GM18517 (cell line): ENCODE data around the gene RACK1.

Source experiments
- ATAC-seq: cut with Tn5 transposase; IDR thresholded peaks from one replicate; pipeline ENCODE4 v1.9.1; 2021; ENCODE audit warnings: mild to moderate bottlenecking, moderate library complexity; ENCODE audit not compliant: unreplicated experiment

Gene RACK1

GRCh38 chr5:181198905-181199519, 44.7 kb downstream of the RACK1 start:
- peak; percentile 89 for ATAC-seq

GRCh38 chr5:181198106-181198685, 45.5 kb downstream of the RACK1 start:
- ATAC-seq, result no peak

GRCh38 chr5:181197326-181197951, 46.3 kb downstream of the RACK1 start:
- ATAC-seq, result no peak

- no peak for ATAC-seq
Observed at GRCh38 chr5:181195249-181195761, 48.4 kb downstream of the RACK1 start.

DNA sequence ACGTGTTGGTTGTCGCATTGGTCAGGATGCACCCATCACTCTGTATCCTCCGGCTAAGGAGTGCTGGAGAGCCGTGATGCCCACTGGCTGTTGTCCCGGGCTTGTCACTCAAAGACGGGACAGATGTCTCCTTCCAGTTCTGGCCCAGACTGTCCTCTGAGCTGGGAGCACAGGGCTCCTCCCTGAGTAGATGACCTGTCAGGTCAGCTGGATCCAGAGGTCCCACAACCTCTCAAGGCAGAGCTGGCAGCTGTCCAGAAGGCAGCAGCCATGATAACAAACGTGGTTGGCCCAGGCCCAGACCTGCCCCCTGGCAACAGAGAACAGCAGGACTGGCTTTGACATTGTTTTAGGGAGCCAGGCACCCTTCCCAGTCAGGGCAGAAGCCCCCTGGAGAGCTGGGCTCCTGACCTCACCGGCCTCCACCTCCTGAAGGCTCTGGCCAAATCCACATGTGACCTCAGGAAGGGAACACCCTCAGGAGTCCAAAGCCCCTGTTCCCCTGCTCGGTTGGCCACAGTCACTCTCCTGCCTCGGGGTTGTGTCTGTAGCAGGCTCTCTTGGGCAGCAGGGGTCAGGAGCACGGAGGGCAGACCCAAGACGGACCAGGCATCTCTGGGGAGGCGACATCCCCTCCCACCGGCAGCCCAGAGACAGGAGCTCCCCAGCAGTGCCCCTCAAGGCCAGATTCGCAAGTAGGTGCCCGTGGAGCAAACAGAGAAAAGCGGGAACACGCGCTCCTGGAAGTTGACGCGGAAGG, 49.0 kb downstream of the RACK1 start:
- ATAC-seq, result no peak

- no peak for ATAC-seq
Observed at GRCh38 chr5:181193656-181194055, 50.0 kb downstream of the RACK1 start.

DNA sequence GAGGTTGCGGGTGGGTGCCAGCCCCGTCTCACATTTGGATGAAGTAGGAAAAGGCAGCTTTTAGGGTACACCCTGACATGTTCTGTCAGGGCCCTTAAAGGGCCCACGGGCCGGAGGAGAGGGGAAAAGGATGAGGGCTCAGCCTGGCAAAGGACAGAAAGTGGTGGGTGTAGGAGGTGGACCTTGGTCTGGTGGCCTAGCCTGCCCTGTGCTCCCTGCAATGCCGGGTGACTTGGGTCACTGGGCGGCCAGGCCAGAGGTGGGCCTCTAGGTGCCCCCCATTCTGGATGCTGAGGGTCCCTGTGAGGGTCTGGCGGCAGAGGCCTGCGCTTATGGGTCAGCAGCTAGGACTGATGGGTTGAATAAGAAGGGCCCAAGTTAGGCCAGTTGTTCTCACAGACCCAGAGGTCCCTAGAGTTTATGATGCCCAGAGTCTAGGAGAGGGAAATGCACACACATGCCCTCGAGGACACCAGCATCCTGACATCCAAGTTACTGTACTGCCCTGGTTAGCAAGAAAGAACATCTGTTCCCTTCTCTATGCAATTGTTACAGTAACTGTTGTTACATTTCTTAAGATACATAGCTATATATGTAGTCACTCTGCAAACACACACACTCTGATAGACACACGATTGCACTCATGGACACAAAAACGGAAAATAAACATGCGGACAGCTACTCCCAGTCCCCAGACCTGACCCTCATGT, 51.2 kb downstream of the RACK1 start:
- no peak for ATAC-seq

DNA sequence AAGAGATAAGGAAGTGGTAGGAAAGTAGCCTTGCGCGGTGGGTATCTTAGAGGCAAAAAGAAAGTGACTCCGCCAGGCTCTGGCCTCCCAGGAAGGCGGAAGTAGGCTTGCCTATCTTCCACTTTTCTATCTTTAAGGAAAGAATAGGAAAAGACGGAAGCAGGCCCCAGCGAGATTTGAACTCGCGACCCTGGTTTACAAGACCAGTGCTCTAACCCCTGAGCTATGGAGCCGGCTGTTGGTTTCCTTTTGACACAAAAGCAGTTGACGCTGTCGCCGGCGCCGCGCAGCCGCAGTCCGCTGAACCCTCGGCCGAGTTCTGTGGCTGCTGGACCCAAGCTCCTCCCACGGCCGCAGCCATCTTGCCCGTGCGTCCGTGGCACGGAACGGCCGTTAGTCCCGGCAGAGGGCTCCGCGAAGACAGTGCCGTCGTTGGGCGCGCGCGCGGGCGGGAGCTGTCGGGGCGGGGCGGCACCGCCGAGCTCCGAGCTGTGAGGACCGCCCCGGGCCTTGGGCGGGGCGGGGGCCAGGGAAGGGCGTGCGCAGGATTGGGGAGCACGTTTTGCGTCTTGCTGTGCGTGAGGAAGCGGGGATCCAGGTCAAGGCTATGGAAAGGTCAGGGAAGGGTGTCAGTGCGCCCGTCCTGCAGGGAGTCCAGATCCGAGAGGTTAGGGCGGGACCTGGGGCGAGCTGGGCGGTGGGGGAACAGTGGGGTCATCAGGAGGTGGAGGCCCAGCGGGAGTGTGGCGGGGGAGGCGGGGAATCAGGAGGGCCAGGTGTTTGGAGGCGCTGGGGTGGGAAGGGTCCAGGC, 52.0 kb downstream of the RACK1 start:
- ATAC-seq, result peak; percentile 44

DNA sequence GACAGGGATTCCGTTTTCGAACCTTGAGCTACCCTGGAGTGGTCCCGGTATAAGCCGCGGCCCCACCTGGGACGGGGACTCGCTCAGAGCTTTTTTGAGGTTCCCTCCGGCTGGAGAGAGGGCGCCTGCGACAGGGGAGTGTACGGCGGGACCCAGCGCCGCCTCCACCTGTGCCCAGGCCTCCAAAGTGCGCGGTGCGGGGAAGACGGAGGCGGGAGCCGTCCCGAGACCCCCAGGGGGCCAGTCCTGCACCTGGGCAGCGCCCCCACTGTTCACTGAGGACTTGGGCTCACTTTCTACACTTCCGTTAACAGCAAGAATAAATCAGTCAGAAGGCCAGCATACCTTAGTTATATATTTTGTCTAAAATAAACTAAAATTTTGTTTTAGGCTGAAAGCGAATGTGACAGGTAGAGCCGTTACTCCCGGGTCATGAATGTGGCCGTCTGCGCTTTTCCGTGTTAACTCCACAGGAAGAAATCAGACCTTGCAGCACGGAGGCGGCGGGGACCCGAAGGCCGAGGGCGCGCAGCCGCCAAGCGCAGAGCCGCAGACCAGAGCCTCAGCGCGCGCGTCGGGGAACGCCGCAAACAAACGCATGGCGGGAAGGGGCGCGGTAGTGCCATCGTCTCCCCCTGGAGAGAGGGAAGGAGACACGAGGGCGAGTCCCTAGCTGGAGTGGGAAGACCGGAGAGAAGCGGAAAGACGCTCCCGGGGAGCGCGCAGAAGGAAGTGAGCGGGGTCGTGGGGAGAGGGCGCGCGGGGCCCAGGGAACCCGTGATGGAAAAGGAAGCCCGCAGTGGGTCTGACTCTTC, 52.8 kb downstream of the RACK1 start:
- no peak for ATAC-seq

- ATAC-seq, result no peak
Observed at GRCh38 chr5:181189962-181190710, 53.6 kb downstream of the RACK1 start.

DNA sequence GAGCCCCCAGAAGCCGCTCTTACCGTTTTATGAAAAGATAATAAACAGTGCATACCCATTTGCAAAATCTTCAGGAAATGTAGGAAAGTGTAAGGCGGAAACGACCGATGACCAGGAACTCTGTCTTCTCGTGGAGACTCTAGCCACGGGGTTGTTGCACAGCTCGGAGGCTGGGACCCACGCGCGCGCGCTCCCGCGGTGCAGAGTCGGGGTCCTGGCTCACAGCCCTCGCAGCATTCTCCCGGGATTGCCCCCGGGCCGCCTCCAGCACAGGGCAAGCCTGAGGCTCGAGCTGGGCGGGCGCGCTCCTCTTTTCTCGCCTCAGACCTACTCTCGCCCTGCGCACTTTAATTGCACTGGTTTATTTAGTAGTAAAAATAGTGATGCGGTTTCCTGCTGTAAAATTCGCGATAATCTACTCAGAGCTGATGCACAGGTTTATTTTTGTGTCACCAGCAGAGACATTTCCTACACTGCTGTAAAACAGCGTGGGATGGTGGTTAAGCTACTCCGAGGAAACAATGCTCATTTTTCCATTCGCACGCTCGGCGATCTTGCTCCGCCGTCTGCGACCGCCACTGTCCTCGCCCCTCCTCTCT, 54.2 kb downstream of the RACK1 start:
- ATAC-seq, result no peak

DNA sequence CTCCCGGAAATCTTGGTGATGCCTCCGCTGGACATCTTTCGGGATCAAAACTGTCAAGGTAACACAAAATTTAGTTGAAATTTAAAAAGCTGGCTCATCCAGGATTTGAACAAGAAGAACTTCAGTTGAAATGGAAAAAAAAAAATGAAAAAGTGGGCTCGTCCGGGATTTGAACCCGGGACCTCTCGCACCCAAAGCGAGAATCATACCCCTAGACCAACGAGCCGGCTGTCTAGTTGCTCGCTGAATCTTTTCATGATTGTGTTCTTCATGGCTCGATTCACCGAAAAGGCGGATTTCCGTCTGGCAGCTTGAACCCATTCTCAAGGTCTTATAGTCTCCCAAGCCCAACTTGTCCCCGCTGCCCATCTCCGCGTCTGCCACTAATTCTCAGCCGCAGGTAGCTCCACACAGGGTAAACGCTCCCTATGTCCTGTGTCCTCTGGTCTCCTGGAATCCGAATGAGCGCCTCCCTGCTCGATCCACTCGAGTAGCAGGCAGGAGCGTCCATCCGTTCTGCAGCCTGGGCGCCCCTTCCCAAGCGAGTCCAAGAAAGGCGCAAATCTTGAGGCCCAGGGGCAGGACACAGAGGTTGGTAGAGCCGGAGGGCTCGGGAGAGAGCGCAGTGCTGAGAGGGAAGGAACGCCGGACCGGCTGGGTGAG, 54.9 kb downstream of the RACK1 start:
- ATAC-seq, result no peak

DNA sequence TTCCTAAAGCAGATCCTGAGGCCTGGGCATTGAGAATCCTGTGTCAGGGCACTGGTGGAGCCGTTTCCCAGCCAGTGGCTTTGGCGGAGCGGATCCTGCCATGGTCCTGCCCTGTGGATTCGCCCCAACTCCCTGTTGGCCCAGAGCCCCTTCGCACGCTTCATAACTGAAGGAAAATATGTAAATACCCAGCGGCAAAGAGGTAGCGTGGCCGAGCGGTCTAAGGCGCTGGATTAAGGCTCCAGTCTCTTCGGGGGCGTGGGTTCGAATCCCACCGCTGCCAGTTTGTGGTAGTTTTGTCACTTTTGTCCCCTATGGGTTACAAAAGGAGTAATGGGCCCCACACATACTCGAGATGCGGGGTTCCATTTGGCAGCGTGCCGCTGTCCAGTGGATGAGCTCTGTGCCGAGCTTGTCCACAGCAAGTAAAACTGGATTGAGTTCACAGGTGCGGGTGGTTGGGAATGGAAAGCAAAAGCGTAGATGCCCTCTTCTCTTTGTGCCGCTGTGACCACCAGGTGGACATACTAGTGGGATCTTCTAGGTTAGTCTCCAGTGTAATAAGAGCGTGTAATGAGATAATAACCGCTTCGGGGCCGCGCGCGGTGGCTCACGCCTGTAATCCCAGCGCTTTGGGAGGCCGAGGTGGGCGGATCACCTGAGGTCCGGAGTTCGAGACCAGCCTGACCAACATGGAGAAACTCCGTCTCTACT, 56.0 kb downstream of the RACK1 start:
- ATAC-seq, result no peak

DNA sequence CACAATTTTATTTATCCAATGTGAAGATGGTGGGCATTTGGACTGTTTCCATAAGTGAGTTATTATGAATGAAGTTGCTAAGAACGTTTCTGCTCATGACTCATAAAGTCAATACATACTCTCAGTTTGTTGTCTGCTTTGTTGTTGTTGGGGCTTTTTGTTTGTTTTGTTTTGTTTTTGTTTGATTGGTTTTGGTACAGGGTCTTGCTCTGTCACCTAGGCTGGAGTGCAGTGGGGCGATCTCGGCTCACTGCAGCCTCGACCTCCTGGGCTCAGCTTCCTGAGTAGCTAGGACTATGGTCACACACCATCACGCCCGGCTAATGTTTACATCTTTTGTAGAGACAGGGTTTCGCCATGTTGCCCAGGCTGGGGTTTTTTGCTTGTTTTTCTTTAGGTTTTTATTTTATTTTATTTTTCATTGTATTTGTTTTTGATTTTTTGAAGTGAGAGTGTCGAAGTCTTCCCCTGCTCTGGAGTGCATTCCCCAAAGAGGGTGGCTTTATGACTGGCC, 56.7 kb downstream of the RACK1 start:
- no peak for ATAC-seq
